Osteocyte (in vitro differentiated cells): ENCODE measurements around the gene PRODH2. TPM values are rescaled to one million over a fixed set of nuclear protein-coding genes. Genes with fewer than 3 reads are reported as not detected.
A peak's percentile ranks its signal among the peaks of the same experiment; 100 is the strongest.

Experiments used
- DNase-seq: peaks from one replicate; pipeline ENCODE4 v3.0.0; 2021; ENCODE audit warnings: mixed read lengths; ENCODE audit not compliant: unreplicated experiment; ENCODE audit errors: extremely low spot score
- H3K27ac Mint-ChIP-seq: one replicate; pipeline ENCODE4 v1.8.0; 2021; ENCODE audit warnings: mild to moderate bottlenecking, mixed read lengths; ENCODE audit not compliant: unreplicated experiment
- H3K27me3 Mint-ChIP-seq: one replicate; pipeline ENCODE4 v1.8.0; 2021; ENCODE audit warnings: mixed read lengths; ENCODE audit not compliant: unreplicated experiment
- H3K36me3 Mint-ChIP-seq: one replicate; pipeline ENCODE4 v1.8.0; 2021; ENCODE audit warnings: mixed read lengths; ENCODE audit not compliant: unreplicated experiment
- H3K4me1 Mint-ChIP-seq: one replicate; pipeline ENCODE4 v1.8.0; 2021; ENCODE audit warnings: mixed read lengths; ENCODE audit not compliant: unreplicated experiment
- H3K4me3 Mint-ChIP-seq: one replicate; pipeline ENCODE4 v1.8.0; 2021; ENCODE audit warnings: mild to moderate bottlenecking, moderate library complexity, mixed read lengths; ENCODE audit not compliant: unreplicated experiment
- H3K9me3 Mint-ChIP-seq: one replicate; pipeline ENCODE4 v1.8.0; 2021; ENCODE audit warnings: mixed read lengths; ENCODE audit not compliant: unreplicated experiment
- total RNA-seq: library from RNA; stranded (reverse); gene quantifications from 2 replicates; pipeline ENCODE4 v1.2.1, GENCODE V29; 2021
- TF ChIP-seq, protein P1 (sequence below): fragments of 200-600 bp; sonication (generic); IDR thresholded peaks from 2 replicates; pipeline ENCODE4 v1.5.0; 2021; ENCODE audit warnings: antibody characterized with exemption, mild to moderate bottlenecking, moderate library complexity

PRODH2 gene
- total RNA-seq, 1 donor from 2014 or later: not detected

GRCh38 chr19:35756377-35757230, 56.0 kb downstream of the PRODH2 start, which contains the start of gene HSPB6:
Gene HSPB6 (minus strand): TSS chr19:35757029. CDS start chr19:35757008, 21 bp downstream.
- TF ChIP-seq, protein P1, sequence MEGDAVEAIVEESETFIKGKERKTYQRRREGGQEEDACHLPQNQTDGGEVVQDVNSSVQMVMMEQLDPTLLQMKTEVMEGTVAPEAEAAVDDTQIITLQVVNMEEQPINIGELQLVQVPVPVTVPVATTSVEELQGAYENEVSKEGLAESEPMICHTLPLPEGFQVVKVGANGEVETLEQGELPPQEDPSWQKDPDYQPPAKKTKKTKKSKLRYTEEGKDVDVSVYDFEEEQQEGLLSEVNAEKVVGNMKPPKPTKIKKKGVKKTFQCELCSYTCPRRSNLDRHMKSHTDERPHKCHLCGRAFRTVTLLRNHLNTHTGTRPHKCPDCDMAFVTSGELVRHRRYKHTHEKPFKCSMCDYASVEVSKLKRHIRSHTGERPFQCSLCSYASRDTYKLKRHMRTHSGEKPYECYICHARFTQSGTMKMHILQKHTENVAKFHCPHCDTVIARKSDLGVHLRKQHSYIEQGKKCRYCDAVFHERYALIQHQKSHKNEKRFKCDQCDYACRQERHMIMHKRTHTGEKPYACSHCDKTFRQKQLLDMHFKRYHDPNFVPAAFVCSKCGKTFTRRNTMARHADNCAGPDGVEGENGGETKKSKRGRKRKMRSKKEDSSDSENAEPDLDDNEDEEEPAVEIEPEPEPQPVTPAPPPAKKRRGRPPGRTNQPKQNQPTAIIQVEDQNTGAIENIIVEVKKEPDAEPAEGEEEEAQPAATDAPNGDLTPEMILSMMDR: no peak
- DNase-seq: no peak
- H3K9me3 Mint-ChIP-seq: no peaks in the 10 kb centered on the region
- H3K36me3 Mint-ChIP-seq: peaks cover 7% of the 10 kb centered on the region
- H3K4me1 Mint-ChIP-seq: peaks cover 25% of the 10 kb centered on the region
- H3K27ac Mint-ChIP-seq: peak within 1 kb of the TSS; percentile 96
- H3K27me3 Mint-ChIP-seq: no peaks in the 10 kb centered on the region
- peak within 1 kb of the TSS; percentile 87 for H3K4me3 Mint-ChIP-seq

DNA sequence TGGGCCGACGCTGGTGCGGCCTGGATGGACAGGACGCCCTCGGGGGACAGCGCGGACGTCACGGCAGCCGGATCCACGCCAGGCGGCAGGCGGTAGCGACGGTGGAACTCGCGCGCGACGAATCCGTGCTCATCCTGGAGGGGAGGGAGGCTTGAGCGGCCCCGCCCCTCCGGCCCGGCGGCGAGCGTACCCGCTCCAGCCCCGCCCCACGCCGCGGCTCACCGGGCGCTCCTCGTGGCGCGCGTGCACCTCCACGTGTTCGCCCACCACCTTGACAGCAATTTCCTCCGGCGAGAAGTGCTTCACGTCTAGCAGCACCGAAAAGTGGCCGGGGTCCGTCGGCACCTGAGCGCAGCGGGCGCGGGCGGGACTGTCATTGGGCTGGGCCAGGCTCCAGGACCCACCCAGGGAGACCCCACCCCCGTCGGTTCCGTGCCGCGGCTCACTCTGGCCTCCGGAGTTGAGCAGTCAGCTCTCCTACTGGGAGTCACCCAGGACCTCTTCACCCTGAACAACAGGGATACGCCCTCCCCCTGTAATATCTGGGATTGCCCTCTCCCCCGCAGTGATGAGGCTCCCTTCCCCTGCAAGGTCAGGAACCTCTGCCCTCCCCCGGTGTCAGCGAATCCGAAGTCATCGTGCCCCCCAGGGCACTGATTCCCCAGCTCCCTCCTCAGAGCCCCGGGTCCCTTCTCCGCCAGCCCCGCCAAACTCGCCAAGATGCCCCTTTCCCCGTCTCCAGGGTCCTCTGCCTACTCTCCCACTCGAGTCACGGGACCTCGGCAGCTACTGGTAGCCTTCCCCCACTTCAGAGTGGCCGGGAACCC, 56.9 kb downstream of the PRODH2 start:
- H3K9me3 Mint-ChIP-seq: no peaks in the 10 kb centered on the region
- TF ChIP-seq, protein P1: no peak
- H3K4me1 Mint-ChIP-seq: peaks cover 25% of the 10 kb centered on the region
- H3K27me3 Mint-ChIP-seq: no peaks in the 10 kb centered on the region
- no peak overlapping the region for H3K4me3 Mint-ChIP-seq
- DNase-seq: no peak
- peak overlapping the region; percentile 69 for H3K27ac Mint-ChIP-seq
- H3K36me3 Mint-ChIP-seq: peaks cover 7% of the 10 kb centered on the region

GRCh38 chr19:35755131-35755549, 57.5 kb downstream of the PRODH2 start:
- no peak for DNase-seq
- TF ChIP-seq, protein P1: no peak
- Mint-ChIP-seq H3K27ac (no peak overlapping the region), H3K9me3 (no peaks in the 10 kb centered on the region), H3K4me1 (peaks cover 27% of the 10 kb centered on the region), H3K27me3 (no peaks in the 10 kb centered on the region), H3K4me3 (no peak overlapping the region), H3K36me3 (peaks cover 7% of the 10 kb centered on the region)

DNA sequence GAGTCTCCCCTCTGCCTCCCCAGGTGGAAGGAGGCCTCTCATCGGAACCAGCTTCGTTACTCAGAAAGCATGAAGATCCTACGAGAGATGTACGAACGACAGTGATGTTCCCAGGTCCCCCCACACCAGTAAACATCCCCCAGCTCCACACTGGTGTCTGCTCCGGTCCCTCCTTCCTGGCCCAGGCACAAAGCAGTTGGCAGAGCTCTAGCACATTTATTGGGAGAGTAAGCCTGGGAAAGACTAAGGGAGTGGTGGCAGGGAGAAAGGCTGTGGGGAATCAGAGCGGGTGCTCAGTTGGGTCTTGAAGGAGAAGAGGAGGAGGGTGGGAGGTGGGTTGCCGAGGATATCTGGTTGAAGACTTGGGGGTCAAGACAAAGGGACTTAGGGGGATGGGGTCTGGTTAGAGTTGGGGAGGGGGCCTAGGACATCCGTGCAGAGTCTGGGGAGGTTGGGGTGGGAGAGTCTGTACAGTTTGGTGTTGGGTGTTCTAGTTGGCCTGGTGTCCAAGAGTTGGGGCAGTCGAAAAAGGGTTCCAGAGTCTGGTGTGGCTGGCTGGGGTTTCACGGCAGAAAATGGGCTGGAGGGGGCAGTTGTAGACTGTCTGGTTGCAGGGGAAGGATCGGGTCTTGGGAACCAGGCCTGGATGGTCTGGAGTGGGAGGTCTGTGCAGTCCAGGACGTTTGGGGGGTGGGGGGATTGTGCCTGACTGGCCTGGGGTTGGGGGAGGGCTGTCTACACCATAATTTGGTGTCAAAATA, 58.1 kb downstream of the PRODH2 start:
- Mint-ChIP-seq H3K4me1 (peaks cover 31% of the 10 kb centered on the region), H3K4me3 (no peak overlapping the region), H3K36me3 (peaks cover 7% of the 10 kb centered on the region), H3K9me3 (no peaks in the 10 kb centered on the region), H3K27ac (no peak overlapping the region), H3K27me3 (no peaks in the 10 kb centered on the region)
- TF ChIP-seq, protein P1: no peak
- DNase-seq: no peak
